NCI-H1105 (cell line): ENCODE results near the gene SELENOO.
A peak's percentile ranks its signal among the peaks of the same experiment; 100 is the strongest.
"Not testable (repeated sequence)": the region's sequence is repeated elsewhere in the genome, so short reads cannot be mapped to it uniquely, and the experiment has no call there.

ENCODE experiments used
- DNase-seq: peaks from one replicate; lab custom pipeline; 2025; lab: John Stamatoyannopoulos, UW

The SELENOO gene

GRCh38 chr22:50200461-50201190 lies at the start of gene SELENOO:
TSS of gene SELENOO (plus strand) at chr22:50201011. CDS start at chr22:50201037, 26 bp downstream.
- peak; percentile 88 for DNase-seq

DNA sequence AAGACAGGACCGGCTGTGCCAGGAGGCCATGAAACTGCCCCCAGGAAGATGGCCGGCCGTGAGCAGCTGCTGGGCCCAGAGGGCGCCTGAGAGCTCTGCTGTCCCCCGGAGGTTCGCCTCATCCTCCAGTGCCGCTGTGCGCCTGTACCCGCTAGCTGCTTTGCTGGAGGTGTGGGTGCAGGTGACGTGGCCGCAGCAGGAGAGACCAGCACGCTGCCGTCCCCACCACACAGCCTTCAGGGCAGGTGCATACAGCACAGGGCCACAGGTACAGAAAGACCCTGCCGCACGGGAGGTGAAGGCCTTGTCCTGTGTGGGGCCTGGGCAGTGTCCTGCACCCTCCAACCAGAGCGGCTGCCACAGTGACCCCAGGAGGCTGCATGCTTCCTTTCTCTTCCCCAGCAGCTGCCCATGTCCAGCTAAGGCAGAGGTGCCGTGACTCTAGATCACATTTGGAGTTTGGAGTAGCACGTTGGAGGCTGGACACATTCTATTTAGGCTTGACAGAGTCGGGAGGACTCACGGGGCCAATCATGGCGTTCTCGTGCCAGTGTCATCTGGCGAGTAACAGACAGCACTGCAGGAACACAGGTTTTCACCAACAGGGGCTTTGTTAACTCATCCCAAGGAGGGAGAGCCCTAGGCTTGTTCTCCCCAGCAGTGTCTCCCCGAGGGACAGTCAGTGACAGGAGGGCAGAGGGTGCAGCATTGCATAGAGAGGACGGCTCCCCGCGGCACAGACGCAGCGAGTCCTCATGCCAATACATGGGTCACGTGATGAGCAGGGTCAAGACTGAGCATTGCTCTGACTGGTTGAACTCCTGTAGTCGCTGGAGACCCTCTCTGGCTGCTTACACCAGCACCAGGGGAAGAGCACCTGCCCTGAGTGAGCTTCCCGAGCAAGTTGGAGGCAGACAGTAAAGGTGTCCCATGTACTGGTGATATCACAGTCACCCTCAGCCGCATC lies 49.0 kb upstream of the SELENOO start:
- no peak for DNase-seq

- DNase-seq = no peak
Measured at GRCh38 chr22:50153056-50153755, 47.6 kb upstream of the SELENOO start.

- no peak for DNase-seq
Measured at GRCh38 chr22:50153756-50154140, 47.1 kb upstream of the SELENOO start.

DNA sequence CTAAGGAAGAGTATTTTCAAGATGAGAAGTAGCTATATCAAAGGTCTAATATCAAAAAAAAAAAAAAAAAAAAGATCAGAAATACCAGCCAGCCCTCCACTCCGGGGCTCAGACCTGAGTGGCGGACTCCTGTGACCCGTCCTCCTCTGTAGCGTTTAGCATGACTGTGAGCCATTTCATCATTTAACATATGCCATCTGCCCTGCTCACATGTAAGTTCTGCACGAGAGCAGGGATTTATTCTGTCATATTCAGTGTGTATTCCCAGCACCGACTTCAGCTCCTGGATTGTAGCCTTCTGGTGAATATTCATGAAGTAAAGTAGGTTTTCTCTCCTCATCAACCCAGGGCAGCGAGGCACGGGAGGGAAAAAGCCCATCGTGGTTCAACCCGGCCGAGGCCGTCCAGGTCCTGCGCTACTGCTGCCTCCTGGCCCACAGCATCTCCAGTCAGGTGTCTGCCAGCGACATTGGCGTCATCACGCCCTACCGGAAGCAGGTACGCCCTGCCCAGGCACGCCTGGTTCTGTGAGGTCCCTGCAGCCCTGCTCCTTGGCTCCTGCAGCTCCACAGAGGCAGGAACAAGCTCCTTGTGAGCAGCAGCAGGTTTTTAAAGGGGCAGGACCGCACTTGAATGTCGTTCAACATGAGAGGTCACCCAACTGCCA lies 43.0 kb upstream of the SELENOO start:
- DNase-seq = no peak

DNA sequence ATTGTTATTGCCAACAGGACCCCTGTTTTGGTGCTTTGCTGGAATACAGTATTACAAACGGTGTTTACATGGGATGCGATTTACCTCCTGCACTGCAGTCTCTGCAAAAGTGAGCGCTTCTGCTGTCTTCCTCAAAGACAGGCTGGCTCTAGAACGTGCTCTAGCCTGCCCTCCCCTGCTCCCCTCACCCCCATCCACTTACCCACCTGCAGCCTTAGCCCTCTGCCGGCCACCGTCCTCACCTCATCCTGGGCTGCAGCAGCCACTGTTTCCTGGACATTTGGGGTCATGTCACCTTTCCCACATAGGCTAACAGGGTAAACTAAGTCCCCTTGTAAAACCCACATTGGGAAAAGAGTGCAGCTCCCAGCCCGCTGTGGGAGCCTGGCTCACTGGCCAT lies 39.9 kb upstream of the SELENOO start:
- no peak for DNase-seq

- no peak for DNase-seq
Measured at GRCh38 chr22:50161508-50162390, 39.1 kb upstream of the SELENOO start.

DNA sequence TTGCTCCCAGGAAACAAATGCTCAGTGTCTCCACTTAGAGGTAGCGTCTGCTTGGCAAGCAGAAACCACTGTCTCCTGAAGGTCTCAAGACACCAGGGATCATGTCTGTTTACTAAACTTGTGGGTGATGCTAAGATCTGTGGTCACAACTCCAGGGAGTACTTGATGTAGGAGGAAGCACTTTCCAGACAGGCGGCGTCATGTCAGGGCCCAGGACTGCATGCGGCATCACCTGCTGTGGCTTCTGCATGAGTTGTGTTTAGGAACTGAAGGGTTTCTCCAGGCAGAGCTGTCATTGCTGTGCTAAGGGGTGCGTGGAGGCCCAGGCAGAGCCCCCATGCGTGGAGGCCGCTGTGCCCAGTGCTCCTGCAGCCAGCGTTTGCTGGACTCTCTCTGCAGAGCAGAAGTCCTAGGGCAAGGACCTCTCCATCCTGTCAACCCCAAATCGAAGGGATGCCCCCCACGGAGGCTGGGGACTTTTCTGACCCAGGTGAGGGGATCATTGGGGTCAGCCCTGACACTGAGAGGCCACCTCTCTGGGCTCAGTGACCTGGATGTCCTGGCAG lies 38.3 kb upstream of the SELENOO start:
- no peak for DNase-seq

DNA sequence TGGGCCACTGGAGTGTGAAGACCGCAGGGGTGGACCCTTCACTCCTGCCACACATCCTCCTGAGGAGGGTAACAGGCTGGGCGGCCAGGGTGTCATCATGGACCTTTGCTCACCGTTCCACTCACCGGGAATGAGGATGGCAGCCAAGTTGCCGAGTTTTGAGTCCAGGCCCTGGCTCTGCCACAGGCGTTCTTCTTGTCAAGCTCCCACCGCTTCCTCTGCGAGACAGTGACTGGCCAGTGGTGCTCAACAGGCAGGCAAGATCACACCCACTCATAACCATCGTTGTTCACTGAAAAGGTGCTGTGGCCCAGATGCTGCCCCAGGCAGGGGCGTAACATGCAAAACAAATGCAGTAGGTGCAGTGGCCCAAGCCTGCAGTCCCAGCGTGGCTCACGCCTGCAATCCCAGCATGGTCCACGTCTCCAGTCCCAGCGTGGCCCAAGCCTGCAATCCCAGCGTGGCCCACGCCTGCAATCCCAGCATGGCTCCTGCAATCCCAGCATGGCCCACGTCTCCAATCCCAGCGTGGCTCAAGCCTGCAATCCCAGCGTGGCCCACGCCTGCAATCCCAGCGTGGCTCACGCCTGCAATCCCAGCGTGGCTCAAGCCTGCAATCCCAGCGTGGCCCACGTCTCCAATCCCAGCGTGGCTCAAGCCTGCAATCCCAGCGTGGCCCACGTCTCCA lies 35.2 kb upstream of the SELENOO start:
- no peak for DNase-seq

- DNase-seq = no peak
Measured at GRCh38 chr22:50167689-50168489, 32.9 kb upstream of the SELENOO start.

DNA sequence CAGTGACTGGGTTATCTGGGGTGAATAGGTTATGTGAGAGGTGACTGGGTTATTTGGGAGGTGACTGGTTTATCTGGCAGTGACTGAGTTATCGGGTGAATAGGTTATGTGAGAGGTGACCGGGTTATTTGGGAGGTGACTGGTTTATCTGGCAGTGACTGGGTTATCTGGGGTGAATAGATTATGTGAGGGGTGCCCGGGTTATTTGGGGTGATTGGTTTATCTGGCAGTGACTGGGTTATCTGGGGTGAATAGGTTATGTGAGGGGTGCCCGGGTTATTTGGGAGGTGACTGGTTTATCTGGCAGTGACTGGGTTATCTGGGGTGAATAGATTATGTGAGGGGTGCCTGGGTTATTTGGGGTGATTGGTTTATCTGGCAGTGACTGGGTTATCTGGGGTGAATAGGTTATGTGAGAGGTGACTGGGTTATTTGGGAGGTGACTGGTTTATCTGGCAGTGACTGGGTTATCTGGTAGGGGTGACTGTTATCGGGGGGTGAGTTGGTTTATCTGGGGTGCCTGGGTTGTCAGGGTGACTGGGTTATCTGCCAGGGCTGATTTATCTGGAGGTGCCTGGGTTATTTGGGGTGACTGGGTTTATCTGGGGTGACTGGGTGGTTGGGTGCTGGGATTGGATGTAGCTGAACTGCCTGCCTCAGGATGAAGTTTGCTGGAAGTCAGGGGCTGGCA lies 32.2 kb upstream of the SELENOO start:
- DNase-seq = not testable (repeated sequence)

DNA sequence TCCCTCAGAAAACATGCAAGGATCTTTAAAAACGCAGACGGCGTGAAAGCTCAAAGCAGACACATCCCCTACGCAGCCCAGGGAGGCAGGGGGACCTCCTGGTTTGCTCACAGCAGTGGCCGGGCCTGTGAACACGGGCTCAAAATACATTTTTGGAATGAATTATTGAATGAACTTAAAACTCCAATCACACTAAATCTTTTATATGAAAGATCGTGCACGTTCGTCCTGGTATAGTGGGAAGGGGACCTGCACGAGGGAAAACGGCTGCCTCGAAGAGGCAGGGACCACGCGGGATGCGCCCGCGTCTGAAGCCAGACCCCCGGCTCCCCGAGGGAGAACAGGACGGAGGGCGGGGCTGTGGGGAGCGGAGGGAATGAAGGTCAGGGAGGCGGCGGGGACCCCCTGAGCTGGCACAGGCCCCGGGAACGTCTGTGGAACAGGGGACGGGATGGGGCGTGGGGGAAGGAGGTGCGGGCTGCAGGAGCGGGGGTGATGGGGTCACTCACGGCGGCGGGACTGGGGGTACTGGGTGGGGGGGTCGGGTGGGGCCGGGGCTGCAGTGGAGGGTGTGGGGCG lies 31.5 kb upstream of the SELENOO start:
- no peak for DNase-seq

DNA sequence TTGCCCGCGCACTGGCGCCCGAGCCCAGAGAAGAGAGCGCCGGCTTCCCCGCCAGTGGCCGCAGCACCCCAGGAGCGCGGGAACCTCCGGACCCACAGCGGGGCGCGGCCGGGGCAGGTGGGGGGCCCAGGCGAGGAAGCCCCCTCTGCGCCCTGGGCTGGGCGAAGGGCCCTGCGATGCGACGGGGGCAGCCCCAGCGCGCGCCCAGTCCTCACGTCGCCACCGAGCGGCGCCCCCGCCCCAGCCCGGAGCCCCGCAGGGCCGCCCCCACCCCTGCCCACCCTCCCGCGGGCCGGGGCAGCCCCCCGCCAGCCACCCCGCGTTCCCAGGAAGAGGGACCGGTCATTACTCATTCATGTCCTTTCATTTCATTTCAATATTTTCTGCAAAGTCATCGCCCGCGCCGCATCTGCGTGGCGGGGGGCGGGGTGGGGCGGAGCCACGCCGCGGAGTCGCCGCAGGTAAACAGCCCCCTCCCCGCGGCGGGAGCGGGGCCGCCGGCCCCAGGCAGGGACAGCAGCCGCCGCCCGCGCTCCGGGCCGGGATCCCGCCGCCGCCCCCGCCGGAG lies 31.0 kb upstream of the SELENOO start:
- no peak for DNase-seq

DNA sequence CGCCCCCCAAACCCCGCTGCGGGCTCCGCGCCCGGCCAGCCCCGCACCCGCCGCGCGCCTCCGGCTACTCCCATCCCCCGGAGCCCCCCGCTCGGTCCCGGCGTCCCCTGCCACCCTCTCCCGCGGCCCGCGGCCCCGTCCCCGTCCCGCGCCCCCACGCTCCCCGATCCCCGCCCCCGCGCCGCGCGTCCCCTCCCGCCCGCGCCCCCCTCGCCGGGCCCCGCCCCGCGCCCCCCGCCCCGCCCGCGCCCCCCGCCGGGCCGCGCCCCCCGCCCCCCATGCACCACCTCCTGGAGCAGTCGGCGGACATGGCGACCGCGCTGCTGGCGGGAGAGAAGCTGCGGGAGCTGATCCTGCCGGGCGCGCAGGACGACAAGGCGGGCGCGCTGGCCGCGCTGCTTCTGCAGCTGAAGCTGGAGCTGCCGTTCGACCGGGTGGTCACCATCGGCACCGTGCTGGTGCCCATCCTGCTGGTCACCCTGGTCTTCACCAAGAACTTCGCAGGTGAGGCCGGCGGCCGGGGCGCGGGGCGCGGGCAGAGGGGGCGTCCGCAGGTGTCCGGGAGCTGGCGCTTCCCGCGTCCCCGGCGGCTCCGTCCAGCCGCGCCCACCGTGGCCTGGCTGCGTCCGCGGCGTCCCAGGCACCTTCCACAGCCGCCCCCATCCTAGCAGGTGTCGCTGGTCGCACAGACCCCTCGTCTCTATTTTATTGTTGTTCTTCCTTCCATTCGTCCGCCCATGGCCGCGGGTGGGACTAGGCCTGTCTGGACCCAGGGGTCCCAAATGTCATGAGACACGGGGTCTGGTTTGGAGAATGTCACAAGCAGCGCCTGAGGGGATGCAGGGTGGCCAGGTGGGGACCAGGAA lies 30.1 kb upstream of the SELENOO start, which contains the start of gene PANX2:
Gene PANX2 (plus strand): TSS at position 279 of the 866 bp plus-strand sequence. CDS start 0 bp downstream, at position 279.
- peak; percentile 8 for DNase-seq

- DNase-seq = no peak
Measured at GRCh38 chr22:50171319-50171964, 29.4 kb upstream of the SELENOO start.

DNA sequence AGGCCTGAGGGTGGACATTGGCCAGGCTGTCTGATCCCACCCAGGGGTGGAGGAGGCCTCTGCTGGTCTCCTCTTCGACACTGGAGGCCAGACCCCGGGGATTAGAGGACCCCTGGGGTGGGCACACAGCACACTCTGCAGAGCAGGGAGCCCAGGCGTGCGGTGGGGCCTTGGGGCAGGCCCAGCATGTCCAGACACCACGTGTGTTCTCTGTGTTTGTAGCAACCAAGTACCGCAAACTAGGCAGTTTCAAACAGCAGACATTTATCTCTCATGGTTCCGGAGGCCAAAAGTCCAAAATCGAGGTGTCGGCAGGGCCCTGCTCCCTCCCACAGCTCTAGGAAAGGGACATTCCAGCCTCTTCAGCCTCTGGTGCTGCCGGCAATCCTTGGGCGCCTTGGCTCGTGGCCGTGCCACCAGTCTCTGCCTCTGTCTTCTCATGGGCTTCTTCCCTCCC lies 28.8 kb upstream of the SELENOO start:
- no peak for DNase-seq
